H1 (cell line): ENCODE measurements around the gene KCNQ1. TPM values are rescaled to one million over a fixed set of nuclear protein-coding genes. Genes with fewer than 3 reads are reported as not detected.

Experiments used
- ASH2L ChIP-seq: fragments of 200-600, 300-600 bp; sonication (generic); IDR thresholded peaks from one replicate; pipeline ENCODE4 v1.7.1; 2017; ENCODE audit warnings: low read length
- CBX8 ChIP-seq: fragments of 300-800, 300-1000 bp; sonication (generic); IDR thresholded peaks from 2 replicates; pipeline ENCODE4 v1.7.1; 2016; ENCODE audit warnings: low read depth, low read length, borderline replicate concordance
- CHD7 ChIP-seq: fragments of 300-600 bp; sonication (generic); IDR thresholded peaks from 2 replicates; pipeline ENCODE4 v1.7.1; 2012; ENCODE audit warnings: low read length, moderate library complexity, mild to moderate bottlenecking, inconsistent platforms; ENCODE audit not compliant: insufficient replicate concordance
- EP300 ChIP-seq, 2 experiments: IDR thresholded peaks; 1 replicate in 1 of 2; 2 replicates in 1 of 2; pipeline ENCODE4 v1.6.1; 2011 to 2012; ENCODE audit warnings: low read depth in 2 of 2, low read length in 2 of 2, mild to moderate bottlenecking in 2 of 2, borderline replicate concordance in 1 of 2, inconsistent platforms in 1 of 2, moderate library complexity in 1 of 2
- GTF2F1 ChIP-seq: IDR thresholded peaks from 2 replicates; pipeline ENCODE4 v1.6.1; 2012; ENCODE audit warnings: low read depth, low read length, improper control_type of control experiment, borderline replicate concordance
- KDM1A ChIP-seq: fragments of 200-600, 300-600 bp; sonication (generic); IDR thresholded peaks from 2 replicates; pipeline ENCODE4 v1.7.1; 2016; ENCODE audit warnings: mild to moderate bottlenecking, low read length, borderline replicate concordance
- NANOG ChIP-seq: IDR thresholded peaks from 2 replicates; pipeline ENCODE4 v1.6.1; 2011; ENCODE audit warnings: low read length, low read depth, mild to moderate bottlenecking, inconsistent platforms; ENCODE audit not compliant: insufficient read depth, poor library complexity, severe bottlenecking
- PHF8 ChIP-seq: fragments of 200-600 bp; sonication (generic); conservative IDR thresholded peaks from 2 replicates; pipeline ENCODE4 v1.7.1; 2012; ENCODE audit warnings: low read depth, mild to moderate bottlenecking, inconsistent platforms, low read length, moderate library complexity
- POU5F1 ChIP-seq: IDR thresholded peaks from 2 replicates; pipeline ENCODE4 v1.6.1; 2011; ENCODE audit warnings: low read depth, mild to moderate bottlenecking, low read length, moderate library complexity
- TBP ChIP-seq: IDR thresholded peaks from 2 replicates; pipeline ENCODE4 v1.6.1; 2011; ENCODE audit warnings: low read depth, low read length, improper control_type of control experiment
- polyA plus RNA-seq, 7 experiments: library from polyadenylated mRNA; depleted of rRNA in 3 of 7; stranded (reverse) in 5 of 7; unstranded in 2 of 7; fragments of >200 nt in 5 of 7; fragments of 200-250 nt in 2 of 7; gene quantifications; 1 replicate in 5 of 7; 2 replicates in 1 of 7; 4 replicates in 1 of 7; pipeline versions ENCODE4 v1.2.1 to v1.2.3, GENCODE V29; 2011 to 2013; ENCODE audit warnings: missing spikeins in 2 of 7, mixed read lengths in 2 of 7
- total RNA-seq: library from RNA; stranded (reverse); fragmentation: NEBNext Ultra II Directional; extraction: Animal tissue kit (Norgen Biotek cat#: 25700); gene quantifications from 2 replicates; pipeline ENCODE4 v1.2.1, GENCODE V29; 2021

The KCNQ1 gene
- total and polyA plus RNA-seq, 2 of the 8 experiments (the other 6 are each of a cell fraction or from before 2014, with no cell fraction given) = 1.9 to 2.0 TPM

GRCh38 chr11:2664376-2664775 lies 219.6 kb downstream of the KCNQ1 start (continued):
- TF ChIP-seq CHD7 (no peak), CBX8 (no peak), NANOG (no peak), GTF2F1 (no peak), KDM1A (no peak), EP300 (IDR thresholded peaks at IDR 0.05; ENCODE audit: borderline replicate concordance in 1 of 2, low read depth in 2 of 2, low read length in 2 of 2) (no peak), TBP (no peak), ASH2L (no peak), PHF8 (no peak), POU5F1 (no peak)
- TF ChIP-seq, all 59 proteins: peak for 0
